ENCODE data around the gene CACNB4. TPM values are rescaled to one million over a fixed set of nuclear protein-coding genes. Genes with fewer than 3 reads are reported as not detected.

The CACNB4 gene
- total RNA-seq, 2 experiments from 2014 or later: 0.06 to 0.76 TPM

DNA sequence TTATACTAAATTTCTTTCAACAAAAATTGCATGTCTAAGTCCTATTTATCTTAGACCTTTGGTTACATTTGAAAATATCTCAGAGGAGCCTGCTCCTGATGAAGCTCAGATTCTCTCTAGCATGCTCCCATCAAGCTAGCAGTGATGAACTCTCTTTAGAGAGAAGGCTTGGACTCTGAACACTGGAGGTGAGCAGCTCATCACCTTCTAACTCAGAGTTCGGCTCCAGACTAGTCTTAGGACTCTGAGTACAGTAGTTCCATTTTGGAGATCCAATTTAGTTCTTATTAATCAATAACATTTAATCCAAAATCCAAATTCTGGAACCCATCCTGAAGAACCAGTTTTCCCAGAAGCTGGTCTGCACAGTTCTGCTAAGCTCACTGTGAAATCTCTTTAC, 107.8 kb downstream of the CACNB4 start:
- H3K79me2 ChIP-seq (ENCODE audit: insufficient read depth, low read depth, low read length): no peaks in the 10 kb centered on the region
- no peaks in the 10 kb centered on the region for H4K20me1 ChIP-seq (ENCODE audit: insufficient read depth, low read length)
- H3K4me1 ChIP-seq (ENCODE audit: insufficient read depth, low read length, poor library complexity, severe bottlenecking): no peaks in the 10 kb centered on the region
- H3K4me2 ChIP-seq (ENCODE audit: low read length): no peak overlapping the region
- H3K27ac ChIP-seq (ENCODE audit: low read depth, low read length, poor library complexity, severe bottlenecking): no peak overlapping the region
- BruUV-seq (replicated peaks): no TSS peak
- no peaks in the 10 kb centered on the region for H3K9me2 ChIP-seq (ENCODE audit: insufficient read depth, low read length)
- H3K9me3 ChIP-seq (ENCODE audit: low read length): no peaks in the 10 kb centered on the region
- no peaks in the 10 kb centered on the region for H3K36me3 ChIP-seq (ENCODE audit: insufficient read depth, low read length)
- intact Hi-C loops (cut with micrococcal nuclease; ENCODE audit: unreplicated experiment): no loop called here
- ChIA-PET CTCF (ENCODE audit: unreplicated experiment) (no interaction called here), POLR2A (no interaction called here)
- H2AFZ ChIP-seq (ENCODE audit: low read length): no peak overlapping the region
- TF ChIP-seq, protein P1, sequence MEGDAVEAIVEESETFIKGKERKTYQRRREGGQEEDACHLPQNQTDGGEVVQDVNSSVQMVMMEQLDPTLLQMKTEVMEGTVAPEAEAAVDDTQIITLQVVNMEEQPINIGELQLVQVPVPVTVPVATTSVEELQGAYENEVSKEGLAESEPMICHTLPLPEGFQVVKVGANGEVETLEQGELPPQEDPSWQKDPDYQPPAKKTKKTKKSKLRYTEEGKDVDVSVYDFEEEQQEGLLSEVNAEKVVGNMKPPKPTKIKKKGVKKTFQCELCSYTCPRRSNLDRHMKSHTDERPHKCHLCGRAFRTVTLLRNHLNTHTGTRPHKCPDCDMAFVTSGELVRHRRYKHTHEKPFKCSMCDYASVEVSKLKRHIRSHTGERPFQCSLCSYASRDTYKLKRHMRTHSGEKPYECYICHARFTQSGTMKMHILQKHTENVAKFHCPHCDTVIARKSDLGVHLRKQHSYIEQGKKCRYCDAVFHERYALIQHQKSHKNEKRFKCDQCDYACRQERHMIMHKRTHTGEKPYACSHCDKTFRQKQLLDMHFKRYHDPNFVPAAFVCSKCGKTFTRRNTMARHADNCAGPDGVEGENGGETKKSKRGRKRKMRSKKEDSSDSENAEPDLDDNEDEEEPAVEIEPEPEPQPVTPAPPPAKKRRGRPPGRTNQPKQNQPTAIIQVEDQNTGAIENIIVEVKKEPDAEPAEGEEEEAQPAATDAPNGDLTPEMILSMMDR (conservative IDR thresholded peaks at IDR 0.05; ENCODE audit: low read length): no peak
- TF ChIP-seq EZH2phosphoT487 (IDR thresholded peaks at IDR 0.05; ENCODE audit: borderline replicate concordance, low read depth, low read length): no peak
- H3K4me3 ChIP-seq (ENCODE audit: low read depth, low read length, poor library complexity, severe bottlenecking): no peak overlapping the region
- no peak for DNase-seq (ENCODE audit: low spot score)

DNA sequence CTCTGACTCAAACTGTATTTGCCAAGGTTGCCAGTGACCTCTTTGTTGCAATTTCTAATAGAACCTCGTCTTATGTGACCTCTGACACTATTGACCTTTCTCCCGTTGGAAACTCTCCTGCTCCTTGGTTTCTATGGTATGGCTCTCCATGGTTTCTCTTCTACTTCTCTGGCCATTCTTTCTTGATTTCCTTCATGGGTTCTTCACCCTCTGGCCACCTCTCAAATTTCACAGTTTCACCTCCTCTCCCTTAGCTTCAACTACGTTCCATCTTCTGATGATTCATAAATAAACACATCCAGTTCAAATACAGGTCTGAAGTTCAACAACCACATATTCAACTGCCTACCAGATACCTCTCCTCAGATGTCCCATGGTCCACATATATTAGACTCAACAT, 109.5 kb downstream of the CACNB4 start:
- Histone ChIP-seq H3K27ac (ENCODE audit: low read depth, low read length, poor library complexity, severe bottlenecking) (no peak overlapping the region), H3K36me3 (ENCODE audit: insufficient read depth, low read length) (no peaks in the 10 kb centered on the region), H3K9me3 (ENCODE audit: low read length) (no peaks in the 10 kb centered on the region), H3K4me3 (ENCODE audit: low read depth, low read length, poor library complexity, severe bottlenecking) (no peak overlapping the region), H2AFZ (ENCODE audit: low read length) (no peak overlapping the region), H3K9me2 (ENCODE audit: insufficient read depth, low read length) (no peaks in the 10 kb centered on the region), H3K79me2 (ENCODE audit: insufficient read depth, low read depth, low read length) (no peaks in the 10 kb centered on the region), H4K20me1 (ENCODE audit: insufficient read depth, low read length) (no peaks in the 10 kb centered on the region), H3K4me1 (ENCODE audit: insufficient read depth, low read length, poor library complexity, severe bottlenecking) (no peaks in the 10 kb centered on the region), H3K4me2 (ENCODE audit: low read length) (no peak overlapping the region)
- intact Hi-C loops (cut with micrococcal nuclease; ENCODE audit: unreplicated experiment): no loop called here
- no TSS peak for BruUV-seq (replicated peaks)
- DNase-seq (ENCODE audit: low spot score): no peak
- ChIA-PET CTCF (ENCODE audit: unreplicated experiment) (no interaction called here), POLR2A (interaction anchor here (0.5 kb wide), 1 partner anchor 194 kb away, joined by 6 read pairs; no protein-coding TSS in a partner anchor)
- TF ChIP-seq, protein P1 (conservative IDR thresholded peaks at IDR 0.05; ENCODE audit: low read length): no peak
- TF ChIP-seq EZH2phosphoT487 (IDR thresholded peaks at IDR 0.05; ENCODE audit: borderline replicate concordance, low read depth, low read length): no peak

DNA sequence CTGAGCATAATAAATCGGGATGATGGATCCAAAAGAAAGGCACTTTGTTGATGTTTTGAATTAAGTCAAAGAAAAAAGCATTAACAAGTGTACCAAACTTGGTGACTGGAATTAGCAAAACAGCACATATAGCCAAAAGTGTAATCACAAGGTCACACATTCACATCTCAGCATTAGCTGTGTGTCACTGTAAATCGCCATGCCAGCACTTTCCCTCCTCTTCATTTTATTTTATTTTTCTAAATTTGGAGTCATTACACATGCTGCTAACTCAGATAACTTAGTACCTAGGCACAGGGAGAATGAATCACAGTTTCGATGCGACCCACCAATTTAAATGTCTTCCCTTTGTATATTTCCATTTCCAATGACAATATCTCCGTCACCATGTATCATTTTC, 111.4 kb downstream of the CACNB4 start:
- CTCF ChIA-PET (ENCODE audit: unreplicated experiment): interaction anchor here (1.4 kb wide), 1 partner anchor 39 kb away, joined by 4 read pairs; no protein-coding TSS in a partner anchor
- Histone ChIP-seq H3K36me3 (ENCODE audit: insufficient read depth, low read length) (no peaks in the 10 kb centered on the region), H3K4me3 (ENCODE audit: low read depth, low read length, poor library complexity, severe bottlenecking) (no peak overlapping the region), H3K27ac (ENCODE audit: low read depth, low read length, poor library complexity, severe bottlenecking) (no peak overlapping the region), H3K9me2 (ENCODE audit: insufficient read depth, low read length) (no peaks in the 10 kb centered on the region), H3K4me2 (ENCODE audit: low read length) (no peak overlapping the region), H3K4me1 (ENCODE audit: insufficient read depth, low read length, poor library complexity, severe bottlenecking) (no peaks in the 10 kb centered on the region), H4K20me1 (ENCODE audit: insufficient read depth, low read length) (no peaks in the 10 kb centered on the region), H3K79me2 (ENCODE audit: insufficient read depth, low read depth, low read length) (no peaks in the 10 kb centered on the region), H3K9me3 (ENCODE audit: low read length) (no peaks in the 10 kb centered on the region), H2AFZ (ENCODE audit: low read length) (no peak overlapping the region)
- intact Hi-C loops (cut with micrococcal nuclease; ENCODE audit: unreplicated experiment): no loop called here
- TF ChIP-seq, protein P1 (conservative IDR thresholded peaks at IDR 0.05; ENCODE audit: low read length): no peak
- no peak for TF ChIP-seq EZH2phosphoT487 (IDR thresholded peaks at IDR 0.05; ENCODE audit: borderline replicate concordance, low read depth, low read length)
- no TSS peak for BruUV-seq (replicated peaks)
- no peak for DNase-seq (ENCODE audit: low spot score)
- POLR2A ChIA-PET: interaction anchor here (0.5 kb wide), 1 partner anchor 598 kb away, joined by 5 read pairs; no protein-coding TSS in a partner anchor

Data from OCI-LY7 (cell line).